NCI-H187 treated with DMSO at 0.1 percent for 48 hours (cell line): Measurements from ENCODE around the gene MACROH2A1.

Source experiments
- DNase-seq: peaks from one replicate; lab custom pipeline; 2025; lab: John Stamatoyannopoulos, UW

Gene MACROH2A1

GRCh38 chr5:135330798-135331096 lies 68.3 kb downstream of the MACROH2A1 start:
- DNase-seq: no peak

GRCh38 chr5:135329913-135330797 lies 68.9 kb downstream of the MACROH2A1 start:
- no peak for DNase-seq

GRCh38 chr5:135329066-135329912 lies 69.7 kb downstream of the MACROH2A1 start:
- no peak for DNase-seq

GRCh38 chr5:135328128-135328687 lies 70.8 kb downstream of the MACROH2A1 start:
- DNase-seq: no peak

GRCh38 chr5:135327429-135328127 lies 71.5 kb downstream of the MACROH2A1 start:
- no peak for DNase-seq

GRCh38 chr5:135326296-135327254 lies 72.5 kb downstream of the MACROH2A1 start:
- DNase-seq: no peak

GRCh38 chr5:135324897-135325650 lies 74.0 kb downstream of the MACROH2A1 start:
- no peak for DNase-seq

- no peak for DNase-seq
These were observed 74.9 kb downstream of the MACROH2A1 start for GRCh38 chr5:135324160-135324559.

- DNase-seq: no peak
These were observed 75.3 kb downstream of the MACROH2A1 start for GRCh38 chr5:135323701-135324132.

GRCh38 chr5:135323227-135323626 lies 75.8 kb downstream of the MACROH2A1 start:
- no peak for DNase-seq

- DNase-seq: no peak
These were observed 76.3 kb downstream of the MACROH2A1 start for GRCh38 chr5:135322744-135323143.

- no peak for DNase-seq
These were observed 76.8 kb downstream of the MACROH2A1 start for GRCh38 chr5:135322271-135322670.

GRCh38 chr5:135320718-135321484 lies 78.1 kb downstream of the MACROH2A1 start:
- DNase-seq: no peak

GRCh38 chr5:135319928-135320606 lies 79.0 kb downstream of the MACROH2A1 start:
- no peak for DNase-seq

GRCh38 chr5:135319458-135319857 lies 79.6 kb downstream of the MACROH2A1 start:
- no peak for DNase-seq

GRCh38 chr5:135318924-135319323 lies 80.1 kb downstream of the MACROH2A1 start:
- DNase-seq: no peak

GRCh38 chr5:135318037-135318436 lies 81.0 kb downstream of the MACROH2A1 start:
- DNase-seq: no peak

- DNase-seq: no peak
These were observed 81.7 kb downstream of the MACROH2A1 start for GRCh38 chr5:135317286-135317685.

GRCh38 chr5:135315386-135315785 lies 83.6 kb downstream of the MACROH2A1 start:
- DNase-seq: no peak
